ENCODE data around the gene SLC5A3.

SLC5A3 gene

DNA sequence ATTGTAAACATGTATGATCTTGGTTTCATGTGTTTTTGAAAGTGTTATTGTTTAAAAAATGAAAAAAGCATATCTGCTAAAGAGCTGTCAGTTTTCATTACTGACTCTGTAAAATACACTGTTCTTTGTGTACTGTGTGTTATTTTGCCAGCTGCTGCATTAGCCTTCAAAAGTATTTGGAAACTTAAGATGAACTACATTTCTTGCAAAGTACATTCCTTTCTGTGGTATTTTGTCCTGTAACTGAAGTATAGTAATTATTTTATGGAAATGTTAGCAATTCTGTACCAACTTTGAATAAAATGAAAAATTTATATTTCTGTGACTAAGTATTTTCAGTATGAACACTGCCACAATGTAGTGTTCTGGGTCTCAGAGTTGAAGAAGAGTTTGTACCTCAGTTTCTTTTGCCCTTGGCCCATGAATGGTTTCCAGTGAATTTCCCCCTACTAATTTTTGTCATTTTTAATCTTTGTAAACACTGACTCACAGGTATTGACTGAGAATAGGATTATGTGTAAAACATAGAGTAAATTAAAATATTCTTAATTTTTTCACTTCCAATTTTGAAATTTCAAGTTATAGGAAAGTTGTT, 32.7 kb downstream of the SLC5A3 start:
- no peak for DNase-seq

DNA sequence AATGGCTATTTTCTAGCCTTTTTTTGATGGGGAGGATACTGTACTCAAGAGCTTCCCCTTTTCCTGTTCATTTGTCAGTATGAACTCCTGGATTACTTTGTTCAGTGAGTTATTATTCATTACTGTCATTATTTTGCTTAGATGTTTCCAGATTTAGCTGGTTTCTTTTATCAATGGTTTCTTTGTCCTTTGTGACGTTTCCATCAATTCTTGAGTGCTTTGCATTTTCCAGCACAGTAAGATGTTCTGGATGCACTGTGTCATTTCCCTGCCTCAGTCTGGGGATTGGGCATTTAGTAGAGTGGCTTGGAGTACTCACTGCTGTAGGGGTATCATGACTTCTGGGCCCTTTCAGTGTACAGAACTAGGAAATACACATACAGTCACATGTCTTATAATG, 34.2 kb downstream of the SLC5A3 start:
- DNase-seq = no peak

- no peak for DNase-seq
These were observed 35.7 kb downstream of the SLC5A3 start for GRCh38 chr21:34109075-34109474.

DNA sequence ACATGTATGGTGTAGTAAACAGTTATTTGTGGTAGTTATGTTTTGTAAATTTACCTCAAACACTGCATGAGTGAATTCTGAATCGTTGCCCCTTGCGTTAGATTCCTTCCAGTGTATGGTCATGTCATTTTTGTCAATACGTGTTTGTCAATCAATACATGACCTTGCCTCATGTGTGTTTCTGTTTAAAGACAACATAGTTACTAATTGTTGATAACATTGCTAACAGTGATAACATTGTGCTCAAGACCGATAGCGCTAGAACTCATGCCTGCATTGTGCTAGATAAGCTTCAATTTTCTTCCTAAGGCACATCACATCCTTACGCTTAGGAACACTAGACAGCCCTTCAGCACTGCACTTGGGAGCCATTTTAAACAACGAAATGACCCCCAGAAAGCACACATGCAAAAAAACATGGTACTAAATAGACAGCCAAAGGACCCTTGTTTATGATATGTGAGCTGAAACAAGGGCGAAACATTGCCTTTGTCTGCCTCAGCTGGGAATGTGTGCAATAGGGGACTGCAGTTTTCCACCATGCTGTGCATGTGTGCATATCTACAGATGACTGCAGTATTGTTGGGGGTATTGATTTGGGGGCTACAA, 37.3 kb downstream of the SLC5A3 start:
- DNase-seq = no peak

- no peak for DNase-seq
These were observed 39.1 kb downstream of the SLC5A3 start for GRCh38 chr21:34112316-34113033.

- no peak for DNase-seq
These were observed 40.5 kb downstream of the SLC5A3 start for GRCh38 chr21:34113842-34114241.

DNA sequence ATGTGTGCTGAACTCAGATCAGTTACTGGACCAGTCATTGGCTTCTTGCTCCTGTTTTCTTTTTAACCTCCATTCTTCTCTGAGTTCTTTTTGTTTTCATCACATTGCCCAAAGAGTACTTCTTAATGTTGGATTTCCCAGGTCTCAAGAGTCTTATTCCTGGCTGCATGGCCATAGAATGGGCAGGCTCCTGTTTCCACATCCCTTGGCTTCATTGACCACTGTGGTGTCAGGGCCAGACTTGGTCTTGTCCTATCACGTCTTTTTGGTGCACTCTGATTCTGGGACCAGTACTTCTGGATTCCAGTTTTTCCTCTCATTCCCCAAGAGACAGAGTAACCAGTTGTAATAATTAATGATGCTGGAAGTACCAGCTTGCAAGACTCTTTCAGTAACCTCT, 41.8 kb downstream of the SLC5A3 start:
- no peak for DNase-seq

GRCh38 chr21:34116569-34116968, 43.2 kb downstream of the SLC5A3 start:
- DNase-seq = no peak

DNA sequence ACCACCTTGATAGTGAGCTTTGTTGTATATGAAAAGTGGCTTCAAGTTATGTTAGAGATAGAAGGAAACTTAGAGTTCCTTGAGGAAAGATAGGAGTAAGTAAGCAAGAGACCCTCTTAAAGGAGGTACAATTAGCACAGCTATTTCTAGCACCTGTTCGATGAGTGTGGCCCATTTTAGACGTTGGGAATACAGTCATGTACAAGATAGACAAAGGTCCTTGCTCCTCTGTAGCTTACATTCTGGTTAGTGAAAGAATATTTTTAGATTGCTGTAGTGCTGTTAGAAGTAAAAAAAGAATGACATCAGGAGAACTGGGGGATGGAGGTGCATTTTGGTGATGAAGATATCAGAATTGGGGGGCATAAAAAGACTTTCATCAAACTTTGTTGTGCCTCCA, 47.5 kb downstream of the SLC5A3 start:
- DNase-seq = no peak

GRCh38 chr21:34122047-34122446, 48.7 kb downstream of the SLC5A3 start:
- DNase-seq = no peak
